ENCODE data around the gene TST. TPM values are rescaled to one million over a fixed set of nuclear protein-coding genes. Genes with fewer than 3 reads are reported as not detected.

Gene TST
- total RNA-seq, 1 donor from 2014 or later, result 39.0 TPM

GRCh38 chr22:36979016-36979910, 40.0 kb downstream of the TST start:
- no peak overlapping the region for H3K4me3 Mint-ChIP-seq (ENCODE audit: unreplicated experiment)
- peaks cover 2% of the 10 kb centered on the region for H3K27me3 Mint-ChIP-seq (ENCODE audit: unreplicated experiment)
- no peaks in the 10 kb centered on the region for H3K36me3 Mint-ChIP-seq (ENCODE audit: low read depth, unreplicated experiment)
- no peak for TF ChIP-seq CTCF (IDR thresholded peaks at IDR 0.05; ENCODE audit: unreplicated experiment)
- no peaks in the 10 kb centered on the region for H3K4me1 Mint-ChIP-seq (ENCODE audit: unreplicated experiment)
- no peaks in the 10 kb centered on the region for H3K9me3 Mint-ChIP-seq (ENCODE audit: unreplicated experiment)
- DNase-seq (ENCODE audit: low spot score), result no peak
- H3K27ac Mint-ChIP-seq (ENCODE audit: unreplicated experiment), result no peak overlapping the region

DNA sequence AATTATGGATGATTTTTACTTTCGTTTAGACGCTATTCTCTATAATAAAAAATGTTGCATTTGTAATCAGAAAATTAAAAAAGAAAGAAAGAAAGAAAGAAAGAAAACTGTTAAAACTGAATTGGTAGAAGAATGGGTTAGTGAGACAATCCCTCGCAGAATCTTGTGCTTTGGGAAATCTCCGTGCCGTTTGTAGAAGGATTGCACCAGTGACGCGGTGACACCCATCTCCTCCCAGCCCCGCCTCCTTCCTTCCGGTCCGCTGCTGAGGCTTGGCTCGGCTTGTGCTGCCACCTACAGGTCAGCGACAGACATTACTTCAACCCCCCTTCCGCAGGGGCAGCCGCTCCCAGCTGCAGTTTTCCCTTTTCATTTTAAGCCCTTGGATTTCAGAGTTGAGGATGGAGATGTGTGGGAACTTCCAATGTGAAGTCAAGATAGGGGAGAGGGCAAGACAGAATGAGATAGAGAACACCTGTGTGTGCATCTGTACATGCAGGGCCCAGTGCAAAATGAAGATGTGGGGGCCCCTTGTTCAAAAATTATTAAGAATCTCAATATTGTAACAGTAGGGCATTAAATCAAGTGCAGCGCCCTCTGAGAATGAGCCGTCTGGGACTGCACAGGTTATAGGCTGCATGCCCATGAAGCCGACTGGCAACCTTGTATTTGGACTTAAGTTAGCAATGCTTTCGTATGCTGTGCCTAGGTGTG, 41.1 kb downstream of the TST start:
- Mint-ChIP-seq H3K27me3 (ENCODE audit: unreplicated experiment) (peaks cover 2% of the 10 kb centered on the region), H3K9me3 (ENCODE audit: unreplicated experiment) (no peaks in the 10 kb centered on the region), H3K4me3 (ENCODE audit: unreplicated experiment) (no peak overlapping the region), H3K27ac (ENCODE audit: unreplicated experiment) (no peak overlapping the region), H3K4me1 (ENCODE audit: unreplicated experiment) (no peaks in the 10 kb centered on the region), H3K36me3 (ENCODE audit: low read depth, unreplicated experiment) (no peaks in the 10 kb centered on the region)
- TF ChIP-seq CTCF (IDR thresholded peaks at IDR 0.05; ENCODE audit: unreplicated experiment), result peak; percentile 86
- peak; percentile 91 for DNase-seq (ENCODE audit: low spot score)

GRCh38 chr22:36977401-36977861, 41.8 kb downstream of the TST start:
- H3K27me3 Mint-ChIP-seq (ENCODE audit: unreplicated experiment), result peaks cover 2% of the 10 kb centered on the region
- TF ChIP-seq CTCF (IDR thresholded peaks at IDR 0.05; ENCODE audit: unreplicated experiment), result no peak
- no peaks in the 10 kb centered on the region for H3K4me1 Mint-ChIP-seq (ENCODE audit: unreplicated experiment)
- H3K27ac Mint-ChIP-seq (ENCODE audit: unreplicated experiment), result no peak overlapping the region
- H3K36me3 Mint-ChIP-seq (ENCODE audit: low read depth, unreplicated experiment), result no peaks in the 10 kb centered on the region
- H3K4me3 Mint-ChIP-seq (ENCODE audit: unreplicated experiment), result no peak overlapping the region
- no peaks in the 10 kb centered on the region for H3K9me3 Mint-ChIP-seq (ENCODE audit: unreplicated experiment)
- DNase-seq (ENCODE audit: low spot score), result peak; percentile 59

GRCh38 chr22:36976606-36977005, 42.6 kb downstream of the TST start:
- Mint-ChIP-seq H3K36me3 (ENCODE audit: low read depth, unreplicated experiment) (no peaks in the 10 kb centered on the region), H3K4me1 (ENCODE audit: unreplicated experiment) (no peaks in the 10 kb centered on the region), H3K4me3 (ENCODE audit: unreplicated experiment) (no peak overlapping the region), H3K9me3 (ENCODE audit: unreplicated experiment) (no peaks in the 10 kb centered on the region), H3K27me3 (ENCODE audit: unreplicated experiment) (no peaks in the 10 kb centered on the region), H3K27ac (ENCODE audit: unreplicated experiment) (no peak overlapping the region)
- no peak for TF ChIP-seq CTCF (IDR thresholded peaks at IDR 0.05; ENCODE audit: unreplicated experiment)
- no peak for DNase-seq (ENCODE audit: low spot score)
